SK-N-MC (cell line): ENCODE data around the gene KRTAP10-4.
"Not testable (repeated sequence)": the region's sequence is repeated elsewhere in the genome, so short reads cannot be mapped to it uniquely, and the experiment has no call there.

Experiments
- EZH2 ChIP-seq: fragments of 200-600 bp; sonication (generic); IDR thresholded peaks from one replicate; pipeline ENCODE4 v1.6.1; 2017; ENCODE audit warnings: antibody characterized with exemption
- FOXP2 ChIP-seq: optimal IDR thresholded peaks from 2 replicates; pipeline ENCODE3; 2011; ENCODE audit warnings: mild to moderate bottlenecking, moderate library complexity; ENCODE audit not compliant: insufficient read depth; ENCODE audit errors: extremely low read length, control extremely low read depth
- POLR2AphosphoS5 ChIP-seq: IDR thresholded peaks from 2 replicates; pipeline ENCODE4 v1.6.1; 2012; ENCODE audit warnings: mild to moderate bottlenecking, low read depth, low read length, borderline replicate concordance

DNA sequence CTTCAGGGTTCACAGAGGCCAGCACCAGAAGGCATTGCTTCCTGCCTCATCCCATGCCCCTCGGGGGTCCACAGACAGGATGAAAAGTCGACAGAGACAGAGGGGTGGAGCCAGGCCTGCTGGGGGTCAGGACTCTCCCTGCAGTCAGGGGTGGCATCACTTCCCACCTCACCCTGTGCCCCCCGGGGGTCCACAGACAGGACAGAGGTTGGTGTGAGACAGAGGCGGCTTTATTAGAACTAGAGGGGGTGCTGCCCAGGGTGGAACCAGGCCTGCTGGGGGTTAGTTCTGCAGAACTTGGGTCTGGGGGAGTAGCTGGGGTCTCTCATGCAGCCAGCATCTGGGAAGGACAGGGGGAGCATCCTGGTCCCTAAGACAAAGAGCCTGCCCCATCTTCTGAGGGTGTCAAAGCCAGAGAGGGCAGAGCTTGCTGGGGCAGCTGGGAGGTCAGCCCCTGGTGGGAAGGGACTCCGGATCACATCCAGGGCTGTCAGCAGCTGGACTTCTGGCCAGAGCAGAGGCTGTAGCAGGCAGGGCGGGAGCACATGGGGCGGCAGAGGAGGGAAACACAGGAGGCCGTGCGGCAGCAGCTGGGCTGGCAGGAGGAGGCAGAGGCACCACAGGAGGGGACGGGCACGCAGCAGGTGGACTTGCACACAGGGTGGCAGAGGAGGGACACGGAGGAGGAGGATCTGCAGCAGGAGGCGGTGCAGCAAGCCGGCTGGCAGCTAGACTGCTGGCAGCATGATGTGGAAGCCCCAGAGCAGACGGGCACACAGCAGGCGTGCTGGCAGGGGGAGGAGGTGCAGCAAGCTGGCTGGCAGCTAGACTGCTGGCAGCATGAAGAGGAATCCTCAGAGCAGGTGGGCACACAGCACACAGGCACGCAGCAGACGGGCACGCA lies 17.6 kb downstream of the KRTAP10-4 start:
- TF ChIP-seq EZH2, POLR2AphosphoS5, FOXP2: not testable (repeated sequence)
